K562 (cell line): ENCODE results near the gene TPSG1. TPM values are rescaled to one million over a fixed set of nuclear protein-coding genes. Genes with fewer than 3 reads are reported as not detected.

ENCODE experiments used
- ATAC-seq: fragments of 200-7000 bp; cut with Tn5 transposase; 3 replicates; pipeline ENCODE4 v1.9.1; 2020; ENCODE audit warnings: moderate library complexity
- BruUV-seq: library from RNA; stranded (reverse); fragments of 400-500 nt; replicated peaks from 2 replicates; lab custom pipeline; 2021; lab: Mats Ljungman, UMichigan
- CTCF ChIA-PET: fragments of 300-600 bp; formaldehyde crosslinking; extraction: SDS; loops from one replicate; lab custom pipeline; 2021; ENCODE audit warnings: low intra/inter-chr PET ratio; lab: Yijun Ruan, JAX
- POLR2A ChIA-PET: fragments of 300-600, 350-650 bp; sonication (Branson Sonifier 250); formaldehyde crosslinking; extraction: SDS; loops from one replicate; lab custom pipeline; 2021; ENCODE audit warnings: antibody characterized with exemption, inconsistent platforms; lab: Yijun Ruan, JAX
- DNase-seq, 4 experiments: peaks; one replicate each; pipeline versions ENCODE4 v3.0.0 to v3.0.0-alpha.2; 2011 to 2018; ENCODE audit warnings: low spot score in 3 of 4, mixed read lengths in 3 of 4; ENCODE audit errors: extremely low read depth in 1 of 4
- FAIRE-seq: peaks from 2 replicates; lab custom pipeline; 2011; peaks lifted over from hg19 to GRCh38; lab: Jason Lieb, UNC
- H2AFZ ChIP-seq: 2 replicates; pipeline ENCODE4 v1.6.0; 2011; ENCODE audit warnings: low read depth, low read length, control low read depth, inconsistent platforms
- H3K27ac ChIP-seq: fragments of 200-600 bp; 3 replicates; pipeline ENCODE4 v1.8.0; 2011; ENCODE audit warnings: low read depth, mild to moderate bottlenecking, control low read depth, inconsistent platforms, low read length, moderate library complexity, mixed read lengths; ENCODE audit errors: extremely low read depth
- H3K27me3 ChIP-seq, 2 experiments: fragments of 300-600 bp in 1 of 2; 2 replicates in 1 of 2; 3 replicates in 1 of 2; pipeline versions ENCODE4 v1.6.0 to v1.8.0; 2011; ENCODE audit warnings: inconsistent platforms in 2 of 2, low read length in 2 of 2, mild to moderate bottlenecking in 1 of 2, mixed read lengths in 1 of 2, moderate library complexity in 1 of 2; ENCODE audit not compliant: control insufficient read depth in 2 of 2, insufficient read depth in 2 of 2
- H3K36me3 ChIP-seq: fragments of 300-600 bp; 3 replicates; pipeline ENCODE4 v1.8.0; 2011; ENCODE audit warnings: mild to moderate bottlenecking, low read length, inconsistent platforms; ENCODE audit not compliant: control insufficient read depth, insufficient read depth
- H3K4me1 ChIP-seq, 2 experiments: fragments of 200-600 bp in 1 of 2; replicated peaks in 1 of 2; 2 replicates in 1 of 2; 3 replicates in 1 of 2; pipeline versions ENCODE4 v1.5.1 to v1.8.0; 2011; ENCODE audit warnings: inconsistent platforms in 2 of 2, low read length in 2 of 2, mild to moderate bottlenecking in 1 of 2, mixed read lengths in 1 of 2, moderate library complexity in 1 of 2; ENCODE audit not compliant: control insufficient read depth in 2 of 2, insufficient read depth in 2 of 2
- H3K4me2 ChIP-seq: 2 replicates; pipeline ENCODE4 v1.6.1; 2011; ENCODE audit warnings: low read length, control low read depth, inconsistent platforms, mixed read lengths; ENCODE audit not compliant: insufficient read depth
- H3K4me3 ChIP-seq: fragments of 200-600 bp; sonication (generic), shearing (Covaris generic); 2 replicates; pipeline ENCODE4 v1.5.1; 2016; ENCODE audit warnings: control low read depth, inconsistent platforms
- H3K79me2 ChIP-seq: fragments of 200-600 bp; 3 replicates; pipeline ENCODE4 v1.8.0; 2011; ENCODE audit warnings: low read length, inconsistent platforms; ENCODE audit not compliant: control insufficient read depth, insufficient read depth
- H3K9ac ChIP-seq, 2 experiments: 2 replicates each; pipeline versions ENCODE4 v1.6.0 to v1.6.1; 2011; ENCODE audit warnings: low read depth in 2 of 2, low read length in 2 of 2, control low read depth in 1 of 2, inconsistent platforms in 1 of 2, mild to moderate bottlenecking in 1 of 2, mixed read lengths in 1 of 2; ENCODE audit not compliant: insufficient read depth in 1 of 2
- H3K9me1 ChIP-seq: one replicate; pipeline ENCODE4 v1.6.0; 2011; ENCODE audit warnings: inconsistent platforms, mild to moderate bottlenecking, low read length, moderate library complexity; ENCODE audit not compliant: control insufficient read depth, insufficient read depth
- H3K9me3 ChIP-seq: replicated peaks from 2 replicates; pipeline ENCODE4 v1.5.1; 2011; ENCODE audit warnings: low read depth, low read length, inconsistent platforms; ENCODE audit not compliant: control insufficient read depth, insufficient read depth
- H4K20me1 ChIP-seq: replicated peaks from 2 replicates; pipeline ENCODE4 v1.6.1; 2011; ENCODE audit warnings: low read length, inconsistent platforms, mixed read lengths; ENCODE audit not compliant: control insufficient read depth, insufficient read depth
- FOXP4 ChIP-seq: sonication (generic); formaldehyde crosslinking; IDR thresholded peaks from 2 replicates; pipeline ENCODE4 v1.8.0; 2022; ENCODE audit warnings: mild to moderate bottlenecking, missing genetic modification reagents, borderline replicate concordance
- SRSF3 ChIP-seq: fragments of 200-400 bp; formaldehyde crosslinking; IDR thresholded peaks from 2 replicates; pipeline ENCODE4 v1.6.1; 2016; ENCODE audit warnings: mild to moderate bottlenecking, low read length, moderate library complexity; ENCODE audit not compliant: insufficient read depth
- U2AF1 ChIP-seq: fragments of 200-400 bp; formaldehyde crosslinking; optimal IDR thresholded peaks from 2 replicates; pipeline ENCODE3; 2017; ENCODE audit warnings: mild to moderate bottlenecking, low read depth, low read length, moderate library complexity
- USF1 ChIP-seq: sonication (generic); formaldehyde crosslinking; IDR thresholded peaks from 2 replicates; pipeline ENCODE4 v1.9.0; 2022; ENCODE audit warnings: mild to moderate bottlenecking, missing genetic modification reagents
- USF2 ChIP-seq: sonication (generic); formaldehyde crosslinking; IDR thresholded peaks from 2 replicates; pipeline ENCODE4 v1.5.0; 2020; ENCODE audit warnings: missing genetic modification reagents
- ZKSCAN1 ChIP-seq: fragments of 150-350 bp; IDR thresholded peaks from 2 replicates; pipeline ENCODE4 v1.6.1; 2016; ENCODE audit warnings: low read depth, low read length
- WGBS: fragments of 100-300 bp; shearing (Covaris generic); methylation state at CpG from one replicate; pipeline ENCODE4 v1.1.6; 2016; ENCODE audit warnings: low coverage, mixed read lengths; ENCODE audit not compliant: insufficient coverage; ENCODE audit errors: missing lambda C conversion rate; 5-methylcytosine and 5-hydroxymethylcytosine counted together
- in situ Hi-C: fragments of 300-500 bp; cut with MboI; formaldehyde crosslinking; loops from 4 replicates; pipeline ENCODE4 v1.15.0; 2018; ENCODE audit warnings: inconsistent platforms, mixed read lengths
- intact Hi-C: fragments of 100-400 bp; cut with micrococcal nuclease; formaldehyde crosslinking; loops from 2 replicates; pipeline ENCODE4 v1.14.2; 2022
- polyA plus RNA-seq, 8 experiments: library from polyadenylated mRNA; depleted of rRNA in 4 of 8; stranded (reverse) in 5 of 8; unstranded in 3 of 8; fragments of >200 nt; fragmentation: Nextera tagmentation in 2 of 8; fragmentation: Illumina TruSeq in 1 of 8; extraction: Ambion mirVana in 2 of 8; extraction: Trizol in 1 of 8; gene quantifications; 2 replicates each; pipeline versions ENCODE4 v1.2.1 to v1.2.3, GENCODE V29; 2011 to 2014; ENCODE audit warnings: inconsistent platforms in 1 of 8, missing spikeins in 1 of 8
- total RNA-seq, 7 experiments: library from RNA; depleted of rRNA in 6 of 7; stranded (reverse); fragments of >200 nt in 6 of 7; fragmentation: Illumina TruSeq in 2 of 7; extraction: Trizol in 2 of 7; gene quantifications; 2 replicates each; pipeline versions ENCODE4 v1.2.1 to v1.2.3, GENCODE V29; 2011 to 2021; ENCODE audit warnings: low replicate concordance in 1 of 7

Gene TPSG1
- total and polyA plus RNA-seq, 9 of the 15 experiments (the other 6 are each of a cell fraction or from before 2014, with no cell fraction given), result not detected

GRCh38 chr16:1175566-1176279 is 49.3 kb downstream of the TPSG1 start:
- intact Hi-C loops (no loop called here), in situ Hi-C loops (no loop called here)
- BruUV-seq, result no TSS peak
- no peak overlapping the region for H3K4me2 ChIP-seq
- peaks cover 15% of the 10 kb centered on the region; the same call in 1 of the 2 replicates for H4K20me1 ChIP-seq
- H3K79me2 ChIP-seq, result no peaks in the 10 kb centered on the region
- no peaks in the 10 kb centered on the region for H3K9me3 ChIP-seq
- TF ChIP-seq SRSF3, result no peak
- no peak for ATAC-seq
- ChIA-PET POLR2A (no interaction called here), CTCF (no interaction called here)
- H3K36me3 ChIP-seq, result no peaks in the 10 kb centered on the region
- no peak overlapping the region for H2AFZ ChIP-seq
- WGBS, result 9% methylated on average over 29 of the region's 29 CpGs
- H3K4me3 ChIP-seq, result no peak overlapping the region
- no peak for DNase-seq
- no peak overlapping the region for H3K9ac ChIP-seq
- no peak for FAIRE-seq
- peaks cover 25 to 74% of the 10 kb centered on the region in 2 experiments; a peak in 3 of 5 replicates for H3K27me3 ChIP-seq
- no peaks in the 10 kb centered on the region for H3K9me1 ChIP-seq
- no peak overlapping the region for H3K27ac ChIP-seq
- H3K4me1 ChIP-seq, result peaks cover 0 to 66% of the 10 kb centered on the region in 2 experiments; a peak in 2 of 5 replicates

GRCh38 chr16:1174477-1175357 is 50.4 kb downstream of the TPSG1 start:
- H3K27ac ChIP-seq, result no peak overlapping the region
- BruUV-seq, result no TSS peak
- no peaks in the 10 kb centered on the region for H3K9me1 ChIP-seq
- in situ Hi-C loops, result no loop called here
- H2AFZ ChIP-seq, result no peak overlapping the region
- peak; percentile 53 for TF ChIP-seq USF1 (CRISPR knock-in tag)
- TF ChIP-seq ZKSCAN1, result peak; percentile 99
- TF ChIP-seq USF2, result peak; percentile 67
- no peak for TF ChIP-seq FOXP4 (CRISPR knock-in tag)
- TF ChIP-seq U2AF1, result no peak
- 6% methylated on average over 23 of the region's 38 CpGs for WGBS
- H3K9me3 ChIP-seq, result no peaks in the 10 kb centered on the region
- no peak for DNase-seq
- peaks cover 28 to 75% of the 10 kb centered on the region in 2 experiments; a peak in 3 of 5 replicates for H3K27me3 ChIP-seq
- ChIA-PET POLR2A (interaction anchor here (1.2 kb wide), 1 partner anchor 9 kb away, joined by 4 read pairs; no protein-coding TSS in a partner anchor), CTCF (no interaction called here)
- peaks cover 0 to 65% of the 10 kb centered on the region in 2 experiments; a peak in 2 of 5 replicates for H3K4me1 ChIP-seq
- H3K4me3 ChIP-seq, result no peak overlapping the region
- ATAC-seq, result peak; percentile 42; the same call in 1 of the 3 replicates
- H3K4me2 ChIP-seq, result no peak overlapping the region
- H3K9ac ChIP-seq, result no peak overlapping the region
- no peaks in the 10 kb centered on the region for H3K36me3 ChIP-seq
- no peaks in the 10 kb centered on the region for H3K79me2 ChIP-seq
- no peak for FAIRE-seq
- intact Hi-C loops, result no loop called here
- peaks cover 15% of the 10 kb centered on the region; the same call in 1 of the 2 replicates for H4K20me1 ChIP-seq
